Measurements from ENCODE around the gene WDR12.
"Not testable (repeated sequence)": the region's sequence is repeated elsewhere in the genome, so short reads cannot be mapped to it uniquely, and the experiment has no call there.

WDR12 gene

GRCh38 chr2:202908186-202908585, 3.3 kb downstream of the WDR12 start:
- H4K20me1 ChIP-seq (ENCODE audit: low read depth, low read length), result no peaks in the 10 kb centered on the region
- peaks cover 68% of the 10 kb centered on the region for H3K79me2 ChIP-seq (ENCODE audit: insufficient read depth, low read length)
- H3K27me3 ChIP-seq (ENCODE audit: low read length), result no peaks in the 10 kb centered on the region
- H3K36me3 ChIP-seq (ENCODE audit: low read length), result peaks cover 19% of the 10 kb centered on the region
- no peak overlapping the region for H3K9ac ChIP-seq (ENCODE audit: low read length)
- no peaks in the 10 kb centered on the region for H3K9me2 ChIP-seq (replicated peaks; ENCODE audit: insufficient read depth, low read length)
- H3F3A ChIP-seq (ENCODE audit: insufficient read depth), result 0 out of 2 replicates have a peak, but pooled peaks cover 2% of the 10 kb centered on the region
- TF ChIP-seq, protein P1, sequence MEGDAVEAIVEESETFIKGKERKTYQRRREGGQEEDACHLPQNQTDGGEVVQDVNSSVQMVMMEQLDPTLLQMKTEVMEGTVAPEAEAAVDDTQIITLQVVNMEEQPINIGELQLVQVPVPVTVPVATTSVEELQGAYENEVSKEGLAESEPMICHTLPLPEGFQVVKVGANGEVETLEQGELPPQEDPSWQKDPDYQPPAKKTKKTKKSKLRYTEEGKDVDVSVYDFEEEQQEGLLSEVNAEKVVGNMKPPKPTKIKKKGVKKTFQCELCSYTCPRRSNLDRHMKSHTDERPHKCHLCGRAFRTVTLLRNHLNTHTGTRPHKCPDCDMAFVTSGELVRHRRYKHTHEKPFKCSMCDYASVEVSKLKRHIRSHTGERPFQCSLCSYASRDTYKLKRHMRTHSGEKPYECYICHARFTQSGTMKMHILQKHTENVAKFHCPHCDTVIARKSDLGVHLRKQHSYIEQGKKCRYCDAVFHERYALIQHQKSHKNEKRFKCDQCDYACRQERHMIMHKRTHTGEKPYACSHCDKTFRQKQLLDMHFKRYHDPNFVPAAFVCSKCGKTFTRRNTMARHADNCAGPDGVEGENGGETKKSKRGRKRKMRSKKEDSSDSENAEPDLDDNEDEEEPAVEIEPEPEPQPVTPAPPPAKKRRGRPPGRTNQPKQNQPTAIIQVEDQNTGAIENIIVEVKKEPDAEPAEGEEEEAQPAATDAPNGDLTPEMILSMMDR (IDR thresholded peaks at IDR 0.05; ENCODE audit: insufficient read depth, low read length, poor library complexity, severe bottlenecking), result no peak
- no peak for TF ChIP-seq EZH2phosphoT487 (conservative IDR thresholded peaks at IDR 0.05; ENCODE audit: low read length)
- no peak overlapping the region for H3K4me3 ChIP-seq (ENCODE audit: insufficient read depth, low read length, poor library complexity, severe bottlenecking)
- no peak overlapping the region for H3K27ac ChIP-seq (ENCODE audit: low read depth, low read length)
- no peaks in the 10 kb centered on the region for H3K9me3 ChIP-seq (ENCODE audit: insufficient read depth, low read length)
- peak overlapping the region; percentile 100 for H3K4me2 ChIP-seq (ENCODE audit: low read depth, low read length, poor library complexity, severe bottlenecking)
- no peak overlapping the region for H2AFZ ChIP-seq (ENCODE audit: low read depth, low read length, severe bottlenecking)

DNA sequence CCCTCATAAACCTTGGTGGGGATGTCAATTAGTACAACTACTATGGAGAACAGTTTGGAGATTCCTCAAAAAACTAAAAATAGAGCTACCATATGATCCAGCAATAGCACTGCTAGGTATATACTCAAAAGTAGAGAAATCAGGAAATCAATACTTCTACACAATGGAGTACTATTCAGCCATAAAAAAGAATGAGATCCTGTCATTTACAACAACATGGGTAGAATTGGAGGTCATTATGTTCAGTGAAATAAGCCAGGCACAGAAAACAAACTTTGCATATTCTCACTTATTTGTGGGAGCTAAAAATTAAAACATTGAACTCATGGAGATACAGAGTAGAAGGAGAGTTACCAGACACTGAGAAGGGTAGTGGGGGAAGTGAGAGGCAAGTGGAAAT, 6.0 kb downstream of the WDR12 start:
- H3K27me3 ChIP-seq (ENCODE audit: low read length); H3K9me3 ChIP-seq (ENCODE audit: insufficient read depth, low read length); H3K4me3 ChIP-seq (ENCODE audit: insufficient read depth, low read length, poor library complexity, severe bottlenecking); H3K9me2 ChIP-seq (replicated peaks; ENCODE audit: insufficient read depth, low read length); H3F3A ChIP-seq (ENCODE audit: insufficient read depth); H4K20me1 ChIP-seq (ENCODE audit: low read depth, low read length); H3K27ac ChIP-seq (ENCODE audit: low read depth, low read length); H3K9ac ChIP-seq (ENCODE audit: low read length); H3K4me2 ChIP-seq (ENCODE audit: low read depth, low read length, poor library complexity, severe bottlenecking); H2AFZ ChIP-seq (ENCODE audit: low read depth, low read length, severe bottlenecking): not testable (repeated sequence)
- peaks cover 26% of the 10 kb centered on the region for H3K36me3 ChIP-seq (ENCODE audit: low read length)
- H3K79me2 ChIP-seq (ENCODE audit: insufficient read depth, low read length), result peaks cover 62% of the 10 kb centered on the region

GRCh38 chr2:202885190-202885589, 26.3 kb downstream of the WDR12 start:
- Histone ChIP-seq H3K9me2 (replicated peaks; ENCODE audit: insufficient read depth, low read length) (no peaks in the 10 kb centered on the region), H4K20me1 (ENCODE audit: low read depth, low read length) (no peaks in the 10 kb centered on the region), H3K27me3 (ENCODE audit: low read length) (no peaks in the 10 kb centered on the region), H3K36me3 (ENCODE audit: low read length) (peaks cover 16% of the 10 kb centered on the region; the same call in 1 of the 2 replicates), H3K27ac (ENCODE audit: low read depth, low read length) (no peak overlapping the region), H3K79me2 (ENCODE audit: insufficient read depth, low read length) (no peaks in the 10 kb centered on the region), H3K4me3 (ENCODE audit: insufficient read depth, low read length, poor library complexity, severe bottlenecking) (no peak overlapping the region), H3K9ac (ENCODE audit: low read length) (no peak overlapping the region), H3F3A (ENCODE audit: insufficient read depth) (no peaks in the 10 kb centered on the region), H3K4me2 (ENCODE audit: low read depth, low read length, poor library complexity, severe bottlenecking) (no peak overlapping the region), H2AFZ (ENCODE audit: low read depth, low read length, severe bottlenecking) (no peak overlapping the region), H3K9me3 (ENCODE audit: insufficient read depth, low read length) (no peaks in the 10 kb centered on the region)
- TF ChIP-seq, protein P1 (IDR thresholded peaks at IDR 0.05; ENCODE audit: insufficient read depth, low read length, poor library complexity, severe bottlenecking), result no peak
- TF ChIP-seq EZH2phosphoT487 (conservative IDR thresholded peaks at IDR 0.05; ENCODE audit: low read length), result no peak

DNA sequence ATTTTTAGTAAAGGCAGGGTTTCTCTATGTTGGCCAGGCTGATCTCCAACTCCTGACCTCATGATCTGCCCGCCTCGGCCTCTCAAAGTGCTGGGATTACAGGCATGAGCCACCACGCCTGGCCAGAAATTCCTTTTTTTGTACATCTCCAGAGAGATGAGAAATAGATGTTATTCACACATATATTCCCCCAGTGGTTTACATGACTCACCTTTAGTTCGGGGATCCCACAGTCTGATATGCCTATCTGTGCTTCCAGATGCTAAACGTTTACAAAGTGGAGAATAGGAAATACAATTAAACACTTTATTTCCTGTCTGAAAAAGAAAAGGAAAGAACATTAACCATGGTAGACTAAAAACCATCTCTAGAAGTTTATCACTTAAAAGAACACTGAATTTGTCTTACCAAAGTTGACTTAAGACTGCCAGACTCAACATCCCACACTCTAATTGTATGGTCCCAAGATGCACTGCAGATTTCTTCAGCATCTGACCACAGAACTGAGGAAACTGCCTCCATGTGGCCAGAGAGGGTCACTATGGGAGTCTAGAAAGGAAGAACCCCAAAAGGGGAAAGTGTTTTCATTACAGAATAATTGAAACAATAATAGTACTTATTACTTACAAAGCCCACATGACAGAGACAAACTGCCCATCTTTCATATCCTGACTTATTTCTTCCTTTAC, 27.3 kb downstream of the WDR12 start:
- no peaks in the 10 kb centered on the region for H3K9me2 ChIP-seq (replicated peaks; ENCODE audit: insufficient read depth, low read length)
- no peak for TF ChIP-seq EZH2phosphoT487 (conservative IDR thresholded peaks at IDR 0.05; ENCODE audit: low read length)
- TF ChIP-seq, protein P1 (IDR thresholded peaks at IDR 0.05; ENCODE audit: insufficient read depth, low read length, poor library complexity, severe bottlenecking), result no peak
- H2AFZ ChIP-seq (ENCODE audit: low read depth, low read length, severe bottlenecking), result no peak overlapping the region
- H3K36me3 ChIP-seq (ENCODE audit: low read length), result peaks cover 14% of the 10 kb centered on the region; the same call in 1 of the 2 replicates
- no peak overlapping the region for H3K9ac ChIP-seq (ENCODE audit: low read length)
- no peak overlapping the region for H3K27ac ChIP-seq (ENCODE audit: low read depth, low read length)
- no peaks in the 10 kb centered on the region for H4K20me1 ChIP-seq (ENCODE audit: low read depth, low read length)
- no peak overlapping the region for H3K4me2 ChIP-seq (ENCODE audit: low read depth, low read length, poor library complexity, severe bottlenecking)
- no peaks in the 10 kb centered on the region for H3K9me3 ChIP-seq (ENCODE audit: insufficient read depth, low read length)
- H3K79me2 ChIP-seq (ENCODE audit: insufficient read depth, low read length), result no peaks in the 10 kb centered on the region
- no peak overlapping the region for H3K4me3 ChIP-seq (ENCODE audit: insufficient read depth, low read length, poor library complexity, severe bottlenecking)
- no peaks in the 10 kb centered on the region for H3F3A ChIP-seq (ENCODE audit: insufficient read depth)
- H3K27me3 ChIP-seq (ENCODE audit: low read length), result no peaks in the 10 kb centered on the region
